ENCODE measurements around the gene MNS1. TPM values are rescaled to one million over a fixed set of nuclear protein-coding genes. Genes with fewer than 3 reads are reported as not detected.
A peak's percentile ranks its signal among the peaks of the same experiment; 100 is the strongest.

MNS1 gene, protein sequence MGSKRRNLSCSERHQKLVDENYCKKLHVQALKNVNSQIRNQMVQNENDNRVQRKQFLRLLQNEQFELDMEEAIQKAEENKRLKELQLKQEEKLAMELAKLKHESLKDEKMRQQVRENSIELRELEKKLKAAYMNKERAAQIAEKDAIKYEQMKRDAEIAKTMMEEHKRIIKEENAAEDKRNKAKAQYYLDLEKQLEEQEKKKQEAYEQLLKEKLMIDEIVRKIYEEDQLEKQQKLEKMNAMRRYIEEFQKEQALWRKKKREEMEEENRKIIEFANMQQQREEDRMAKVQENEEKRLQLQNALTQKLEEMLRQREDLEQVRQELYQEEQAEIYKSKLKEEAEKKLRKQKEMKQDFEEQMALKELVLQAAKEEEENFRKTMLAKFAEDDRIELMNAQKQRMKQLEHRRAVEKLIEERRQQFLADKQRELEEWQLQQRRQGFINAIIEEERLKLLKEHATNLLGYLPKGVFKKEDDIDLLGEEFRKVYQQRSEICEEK
- 1.7 and 2.3 TPM in 2 replicates for total RNA-seq (2016; rRNA removed; fragmentation: Illumina TruSeq; extraction: Trizol)
- total RNA-seq (2016; cell fraction: cytosol; rRNA removed; fragmentation: Illumina TruSeq; extraction: Trizol; ENCODE audit: low read depth): 0.40 and 0.44 TPM in 2 replicates
- total RNA-seq (2016; cell fraction: insoluble cytoplasmic fraction; rRNA removed; fragmentation: Illumina TruSeq; extraction: Trizol): 1.5 and 2.4 TPM in 2 replicates
- total RNA-seq (2016; cell fraction: membrane; rRNA removed; fragmentation: Illumina TruSeq; extraction: Trizol): 0.65 TPM in 2 replicates
- 1.7 and 2.2 TPM in 2 replicates for total RNA-seq (2016; cell fraction: nucleus; rRNA removed; fragmentation: Illumina TruSeq; extraction: Trizol)
- 0.14 and 0.22 TPM in 2 replicates for polyA plus RNA-seq (2011; rRNA removed)
- 0.05 and 0.07 TPM in 2 replicates for polyA plus RNA-seq (2011; cell fraction: cytosol; rRNA removed)
- polyA plus RNA-seq (2011; cell fraction: nucleus; rRNA removed): 0.57 TPM in 1 of 2 replicates, not detected in the other
- polyA plus RNA-seq (2012): 0.44 and 1.1 TPM in 2 replicates
- polyA plus RNA-seq (2016; cell fraction: cytosol; fragmentation: Illumina TruSeq; extraction: Trizol; ENCODE audit: low read depth): 0.33 and 0.57 TPM in 2 replicates
- polyA plus RNA-seq (2016; cell fraction: insoluble cytoplasmic fraction; fragmentation: Illumina TruSeq; extraction: Trizol; ENCODE audit: low read depth): 3.3 and 3.6 TPM in 2 replicates
- 0.62 TPM in 2 replicates for polyA plus RNA-seq (2016; cell fraction: membrane; fragmentation: Illumina TruSeq; extraction: Trizol; ENCODE audit: low read depth)
- 1.4 and 2.9 TPM in 2 replicates for polyA plus RNA-seq (2016; cell fraction: nucleus; fragmentation: Illumina TruSeq; extraction: Trizol; ENCODE audit: insufficient read depth, low read depth)
- polyA minus RNA-seq (2011; rRNA and poly(A)+ RNA removed; ENCODE audit: low replicate concordance): not detected in 2 replicates
- 0.30 and 0.53 TPM in 2 replicates for polyA minus RNA-seq (2011; cell fraction: cytosol; rRNA and poly(A)+ RNA removed)
- polyA minus RNA-seq (2011; cell fraction: nucleus; rRNA and poly(A)+ RNA removed): 0.87 and 1.0 TPM in 2 replicates
- Bru-seq, nascent RNA: percentile 26 among the genes with signal in this experiment
- BruChase-seq, experiment 1, labeled RNA remaining after a 6-hour chase: percentile 20 among the genes with signal in this experiment
- percentile 25 among the genes with signal in this experiment for BruChase-seq, experiment 2, labeled RNA remaining after a 2-hour chase
- long read RNA-seq, experiment 1, partial matches to known transcripts: 2 of 3 reads
- long read RNA-seq, experiment 1, other reads (novel, unspliced or antisense): 0 of 3 reads
- long read RNA-seq, experiment 2: 0 reads

DNA sequence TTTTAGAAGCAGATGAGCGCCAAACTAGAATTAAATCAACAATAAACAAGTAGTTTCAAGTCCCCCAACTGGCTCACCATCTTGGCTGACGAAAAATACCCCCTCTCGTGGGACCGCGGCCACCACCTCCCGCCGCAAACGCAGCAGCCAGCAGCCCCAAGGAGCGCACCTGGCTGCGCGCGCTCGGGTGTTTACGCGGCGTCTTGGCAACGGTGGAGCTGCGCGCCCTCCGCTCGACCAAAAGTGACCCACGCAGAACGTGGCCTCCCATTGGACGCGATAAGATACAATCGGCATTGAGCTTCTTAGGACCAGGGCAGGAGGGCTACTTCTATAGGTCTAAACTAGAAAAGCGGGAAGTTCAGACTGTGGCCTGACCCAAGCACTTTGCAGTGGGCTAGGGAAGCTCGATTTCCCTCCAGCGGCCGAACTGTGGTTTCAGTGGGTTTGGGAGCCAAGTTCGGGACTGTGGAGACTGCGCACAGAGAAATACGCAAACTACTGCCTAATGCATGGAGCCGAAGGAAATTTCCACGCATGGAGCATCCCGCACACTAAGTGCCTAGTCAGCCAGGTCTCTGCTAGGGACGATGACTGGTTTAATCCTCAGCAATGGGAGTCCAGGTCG lies at the start of gene MNS1:
Gene MNS1, minus strand, starts transcription at position 245 of the 628 bp plus-strand sequence. Its CDS starts 165 bp downstream, at position 80.
- peak within 1 kb of the TSS; percentile 56 to 69 (median 60) for H3K4me3 ChIP-seq (replicated peaks in 1 of 3; ENCODE audit: insufficient read depth in 1 of 3, low read depth in 2 of 3, low read length in 3 of 3)
- H3K4me2 ChIP-seq (ENCODE audit: low read depth, low read length): peak within 1 kb of the TSS; percentile 82
- TF ChIP-seq, protein P1, sequence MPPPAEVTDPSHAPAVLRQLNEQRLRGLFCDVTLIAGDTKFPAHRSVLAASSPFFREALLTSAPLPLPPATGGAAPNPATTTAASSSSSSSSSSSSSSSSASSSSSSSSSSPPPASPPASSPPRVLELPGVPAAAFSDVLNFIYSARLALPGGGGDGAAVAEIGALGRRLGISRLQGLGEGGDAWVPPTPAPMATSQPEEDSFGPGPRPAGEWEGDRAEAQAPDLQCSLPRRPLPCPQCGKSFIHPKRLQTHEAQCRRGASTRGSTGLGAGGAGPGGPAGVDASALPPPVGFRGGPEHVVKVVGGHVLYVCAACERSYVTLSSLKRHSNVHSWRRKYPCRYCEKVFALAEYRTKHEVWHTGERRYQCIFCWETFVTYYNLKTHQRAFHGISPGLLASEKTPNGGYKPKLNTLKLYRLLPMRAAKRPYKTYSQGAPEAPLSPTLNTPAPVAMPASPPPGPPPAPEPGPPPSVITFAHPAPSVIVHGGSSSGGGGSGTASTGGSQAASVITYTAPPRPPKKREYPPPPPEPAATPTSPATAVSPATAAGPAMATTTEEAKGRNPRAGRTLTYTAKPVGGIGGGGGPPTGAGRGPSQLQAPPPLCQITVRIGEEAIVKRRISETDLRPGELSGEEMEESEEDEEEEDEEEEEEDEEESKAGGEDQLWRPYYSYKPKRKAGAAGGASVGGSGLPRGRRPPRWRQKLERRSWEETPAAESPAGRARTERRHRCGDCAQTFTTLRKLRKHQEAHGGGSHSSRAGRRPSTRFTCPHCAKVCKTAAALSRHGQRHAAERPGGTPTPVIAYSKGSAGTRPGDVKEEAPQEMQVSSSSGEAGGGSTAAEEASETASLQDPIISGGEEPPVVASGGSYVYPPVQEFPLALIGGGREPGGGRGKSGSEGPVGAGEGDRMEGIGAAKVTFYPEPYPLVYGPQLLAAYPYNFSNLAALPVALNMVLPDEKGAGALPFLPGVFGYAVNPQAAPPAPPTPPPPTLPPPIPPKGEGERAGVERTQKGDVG (CRISPR knock-in tag; IDR thresholded peaks at IDR 0.05; ENCODE audit: borderline replicate concordance): no peak
- TF ChIP-seq, protein P2, sequence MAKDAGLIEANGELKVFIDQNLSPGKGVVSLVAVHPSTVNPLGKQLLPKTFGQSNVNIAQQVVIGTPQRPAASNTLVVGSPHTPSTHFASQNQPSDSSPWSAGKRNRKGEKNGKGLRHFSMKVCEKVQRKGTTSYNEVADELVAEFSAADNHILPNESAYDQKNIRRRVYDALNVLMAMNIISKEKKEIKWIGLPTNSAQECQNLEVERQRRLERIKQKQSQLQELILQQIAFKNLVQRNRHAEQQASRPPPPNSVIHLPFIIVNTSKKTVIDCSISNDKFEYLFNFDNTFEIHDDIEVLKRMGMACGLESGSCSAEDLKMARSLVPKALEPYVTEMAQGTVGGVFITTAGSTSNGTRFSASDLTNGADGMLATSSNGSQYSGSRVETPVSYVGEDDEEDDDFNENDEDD (CRISPR knock-in tag; IDR thresholded peaks at IDR 0.05; ENCODE audit: borderline replicate concordance): peak; percentile 95; the same call in 1 of the 2 replicates
- no peak for TF ChIP-seq CREM (IDR thresholded peaks at IDR 0.05)
- no peak for TF ChIP-seq CREM (CRISPR knock-in tag; IDR thresholded peaks at IDR 0.05)
- no peak for TF ChIP-seq RARG (CRISPR knock-in tag; IDR thresholded peaks at IDR 0.05; ENCODE audit: low read depth)
- TF ChIP-seq, protein P3, sequence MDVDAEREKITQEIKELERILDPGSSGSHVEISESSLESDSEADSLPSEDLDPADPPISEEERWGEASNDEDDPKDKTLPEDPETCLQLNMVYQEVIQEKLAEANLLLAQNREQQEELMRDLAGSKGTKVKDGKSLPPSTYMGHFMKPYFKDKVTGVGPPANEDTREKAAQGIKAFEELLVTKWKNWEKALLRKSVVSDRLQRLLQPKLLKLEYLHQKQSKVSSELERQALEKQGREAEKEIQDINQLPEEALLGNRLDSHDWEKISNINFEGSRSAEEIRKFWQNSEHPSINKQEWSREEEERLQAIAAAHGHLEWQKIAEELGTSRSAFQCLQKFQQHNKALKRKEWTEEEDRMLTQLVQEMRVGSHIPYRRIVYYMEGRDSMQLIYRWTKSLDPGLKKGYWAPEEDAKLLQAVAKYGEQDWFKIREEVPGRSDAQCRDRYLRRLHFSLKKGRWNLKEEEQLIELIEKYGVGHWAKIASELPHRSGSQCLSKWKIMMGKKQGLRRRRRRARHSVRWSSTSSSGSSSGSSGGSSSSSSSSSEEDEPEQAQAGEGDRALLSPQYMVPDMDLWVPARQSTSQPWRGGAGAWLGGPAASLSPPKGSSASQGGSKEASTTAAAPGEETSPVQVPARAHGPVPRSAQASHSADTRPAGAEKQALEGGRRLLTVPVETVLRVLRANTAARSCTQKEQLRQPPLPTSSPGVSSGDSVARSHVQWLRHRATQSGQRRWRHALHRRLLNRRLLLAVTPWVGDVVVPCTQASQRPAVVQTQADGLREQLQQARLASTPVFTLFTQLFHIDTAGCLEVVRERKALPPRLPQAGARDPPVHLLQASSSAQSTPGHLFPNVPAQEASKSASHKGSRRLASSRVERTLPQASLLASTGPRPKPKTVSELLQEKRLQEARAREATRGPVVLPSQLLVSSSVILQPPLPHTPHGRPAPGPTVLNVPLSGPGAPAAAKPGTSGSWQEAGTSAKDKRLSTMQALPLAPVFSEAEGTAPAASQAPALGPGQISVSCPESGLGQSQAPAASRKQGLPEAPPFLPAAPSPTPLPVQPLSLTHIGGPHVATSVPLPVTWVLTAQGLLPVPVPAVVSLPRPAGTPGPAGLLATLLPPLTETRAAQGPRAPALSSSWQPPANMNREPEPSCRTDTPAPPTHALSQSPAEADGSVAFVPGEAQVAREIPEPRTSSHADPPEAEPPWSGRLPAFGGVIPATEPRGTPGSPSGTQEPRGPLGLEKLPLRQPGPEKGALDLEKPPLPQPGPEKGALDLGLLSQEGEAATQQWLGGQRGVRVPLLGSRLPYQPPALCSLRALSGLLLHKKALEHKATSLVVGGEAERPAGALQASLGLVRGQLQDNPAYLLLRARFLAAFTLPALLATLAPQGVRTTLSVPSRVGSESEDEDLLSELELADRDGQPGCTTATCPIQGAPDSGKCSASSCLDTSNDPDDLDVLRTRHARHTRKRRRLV (CRISPR knock-in tag; IDR thresholded peaks at IDR 0.05): no peak

More for the DNA sequence above, at the start of gene MNS1:
- Histone ChIP-seq H3K4me1 (ENCODE audit: insufficient read depth, low read length) (peaks cover 23% of the 10 kb centered on the region), H3K27me3 (ENCODE audit: control insufficient read depth in 1 of 2, insufficient read depth in 2 of 2, low read length in 2 of 2) (no peaks in the 10 kb centered on the region), H3K27ac (ENCODE audit: extremely low read length, insufficient read depth, low read length) (no peak within 1 kb of the TSS), H3K9ac (ENCODE audit: insufficient read depth, low read depth, low read length) (peak within 1 kb of the TSS; percentile 59), H4K20me1 (ENCODE audit: insufficient read depth, low read length) (no peaks in the 10 kb centered on the region), H3K36me3 (replicated peaks in 1 of 2; ENCODE audit: control insufficient read depth in 1 of 2, insufficient read depth in 2 of 2, low read length in 2 of 2) (no peaks in the 10 kb centered on the region), H2AFZ (ENCODE audit: low read length) (peak within 1 kb of the TSS; percentile 87), H3K9me3 (ENCODE audit: low read length) (no peaks in the 10 kb centered on the region), H3K79me2 (ENCODE audit: insufficient read depth, low read length) (no peaks in the 10 kb centered on the region)
- intact Hi-C loops (cut with micrococcal nuclease; ENCODE audit: unreplicated experiment): no loop called here
- CTCF ChIA-PET (ENCODE audit: low intra/inter-chr PET ratio, low total read pairs): no interaction called here
- peak; percentile 83 for DNase-seq (ENCODE audit: low spot score)
- in situ Hi-C loops (cut with HindIII; ENCODE audit: extremely low pct_ligation_motif_present, low pct_unique_long_range_greater_than_20kb): no loop called here
- no TSS peak for BruUV-seq (replicated peaks)
- peak; percentile 67 for FAIRE-seq
- peak; percentile 99 for ATAC-seq
- POLR2A ChIA-PET: interaction anchor here (0.7 kb wide), 1 partner anchor 220 kb away, joined by 3 read pairs; no protein-coding TSS in a partner anchor
- WGBS (ENCODE audit: low lambda C conversion rate): 21% methylated on average over 6 of the region's 38 CpGs
